Midbrain (tissue), 1 donor: Measurements from ENCODE around the gene AGA.
A peak's percentile ranks its signal among the peaks of the same experiment; 100 is the strongest.

Experiments used
- DNase-seq: peaks from one replicate; lab custom pipeline; 2025; lab: John Stamatoyannopoulos, UW

Gene AGA

GRCh38 chr4:177447417-177448004, 5.3 kb upstream of the AGA start:
- DNase-seq = no peak

GRCh38 chr4:177446586-177446985, 4.3 kb upstream of the AGA start:
- DNase-seq = no peak

GRCh38 chr4:177444911-177445736, 2.9 kb upstream of the AGA start:
- no peak for DNase-seq

- DNase-seq = peak; percentile 48
Observed at GRCh38 chr4:177441061-177441802, 1.0 kb downstream of the AGA start.

GRCh38 chr4:177436456-177436855, 5.8 kb downstream of the AGA start:
- DNase-seq = no peak

- DNase-seq = no peak
Observed at GRCh38 chr4:177434667-177435066, 7.6 kb downstream of the AGA start.

- no peak for DNase-seq
Observed at GRCh38 chr4:177427192-177427591, 15.0 kb downstream of the AGA start.

GRCh38 chr4:177419434-177419833, 22.8 kb downstream of the AGA start:
- no peak for DNase-seq

- DNase-seq = no peak
Observed at GRCh38 chr4:177413656-177414055, 28.6 kb downstream of the AGA start.

GRCh38 chr4:177413076-177413475, 29.2 kb downstream of the AGA start:
- DNase-seq = no peak

- no peak for DNase-seq
Observed at GRCh38 chr4:177411996-177412395, 30.2 kb downstream of the AGA start.

- DNase-seq = no peak
Observed at GRCh38 chr4:177410566-177410965, 31.7 kb downstream of the AGA start.

GRCh38 chr4:177408023-177408422, 34.2 kb downstream of the AGA start:
- DNase-seq = no peak

GRCh38 chr4:177405508-177405907, 36.7 kb downstream of the AGA start:
- DNase-seq = no peak

- DNase-seq = no peak
Observed at GRCh38 chr4:177404986-177405385, 37.3 kb downstream of the AGA start.

GRCh38 chr4:177404342-177404741, 37.9 kb downstream of the AGA start:
- no peak for DNase-seq

GRCh38 chr4:177403746-177404145, 38.5 kb downstream of the AGA start:
- DNase-seq = no peak

GRCh38 chr4:177401658-177402273, 40.5 kb downstream of the AGA start:
- DNase-seq = no peak

- no peak for DNase-seq
Observed at GRCh38 chr4:177400030-177400429, 42.2 kb downstream of the AGA start.

- DNase-seq = no peak
Observed at GRCh38 chr4:177396352-177396751, 45.9 kb downstream of the AGA start.

- no peak for DNase-seq
Observed at GRCh38 chr4:177393236-177393635, 49.0 kb downstream of the AGA start.

GRCh38 chr4:177391953-177392352, 50.3 kb downstream of the AGA start:
- no peak for DNase-seq

- DNase-seq = no peak
Observed at GRCh38 chr4:177391287-177391686, 51.0 kb downstream of the AGA start.
